HG02943 (cell line): ENCODE results near the gene QPRT.
"Not testable (repeated sequence)": the region's sequence is repeated elsewhere in the genome, so short reads cannot be mapped to it uniquely, and the experiment has no call there.

Source experiments
- ATAC-seq: cut with Tn5 transposase; IDR thresholded peaks from one replicate; pipeline ENCODE4 v1.9.1; 2021; ENCODE audit warnings: mild to moderate bottlenecking, low read depth, moderate library complexity; ENCODE audit not compliant: unreplicated experiment

The QPRT gene

DNA sequence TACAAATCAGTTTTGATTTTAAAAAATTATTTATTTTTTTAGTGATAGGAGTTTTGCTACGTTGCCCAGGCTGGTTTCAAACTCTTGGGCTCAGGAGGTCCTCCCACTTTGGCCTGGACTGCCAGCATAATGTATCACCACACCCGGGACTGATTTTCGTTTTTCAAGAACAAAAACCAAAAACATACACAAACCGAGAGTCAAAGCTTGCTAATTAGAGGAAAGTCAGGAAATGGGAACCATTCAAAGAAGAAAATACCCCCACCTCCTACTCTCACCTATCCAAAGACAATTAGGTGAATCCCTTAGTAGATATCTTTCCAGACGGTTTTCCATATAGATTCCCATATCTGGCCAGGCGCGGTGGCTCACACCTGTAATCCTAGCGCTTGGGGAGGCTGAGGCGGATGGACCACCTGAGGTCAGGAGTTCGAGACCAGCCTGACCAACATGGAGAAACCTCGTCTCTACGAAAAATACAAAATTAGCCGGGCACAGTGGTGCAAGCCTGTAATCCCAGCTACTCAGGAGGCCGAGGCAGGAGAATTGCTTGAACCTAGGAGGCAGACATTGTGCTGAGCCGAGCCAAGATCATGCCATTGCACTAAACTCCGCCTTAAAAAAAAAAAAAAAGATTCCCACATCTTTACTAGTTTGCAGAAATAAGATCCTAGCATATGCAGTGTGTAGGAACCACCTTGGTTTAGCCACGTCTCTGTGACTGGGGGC, 16.8 kb upstream of the QPRT start:
- no peak for ATAC-seq

- ATAC-seq, result no peak
Measured at GRCh38 chr16:29662729-29663015, 16.3 kb upstream of the QPRT start.

DNA sequence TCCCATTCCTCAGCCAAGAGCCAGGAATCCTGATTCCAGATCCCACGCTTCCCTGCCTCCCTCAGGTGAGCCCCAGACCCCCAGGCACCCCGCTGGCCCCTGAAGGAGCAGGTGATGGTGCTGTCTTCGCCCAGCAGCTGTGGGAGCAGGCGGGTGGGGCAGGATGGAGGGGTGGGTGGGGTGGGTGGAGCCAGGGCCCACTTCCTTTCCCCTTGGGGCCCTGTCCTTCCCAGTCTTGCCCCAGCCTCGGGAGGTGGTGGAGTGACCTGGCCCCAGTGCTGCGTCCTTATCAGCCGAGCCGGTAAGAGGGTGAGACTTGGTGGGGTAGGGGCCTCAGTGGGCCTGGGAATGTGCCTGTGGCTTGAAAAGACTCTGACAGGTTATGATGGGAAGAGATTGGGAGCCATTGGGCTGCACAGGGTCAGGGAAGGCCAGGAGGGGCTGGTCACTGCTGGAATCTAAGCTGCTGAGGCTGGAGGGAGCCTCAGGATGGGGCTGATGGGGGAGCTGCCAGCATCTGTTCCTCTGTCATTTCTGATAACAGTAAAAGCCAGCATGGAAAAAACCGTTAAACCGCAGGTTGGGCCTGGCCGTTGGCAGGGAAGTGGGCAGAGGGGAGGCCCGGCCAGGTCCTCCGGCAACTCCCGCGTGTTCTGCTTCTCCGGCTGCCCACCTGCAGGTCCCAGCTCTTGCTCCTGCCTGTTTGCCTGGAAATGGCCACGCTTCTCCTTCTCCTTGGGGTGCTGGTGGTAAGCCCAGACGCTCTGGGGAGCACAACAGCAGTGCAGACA, 15.8 kb upstream of the QPRT start, which contains the start of gene SPN:
Gene SPN (plus strand): TSS at position 232 of the 791 bp plus-strand sequence. CDS start 482 bp downstream, at position 714.
- ATAC-seq, result no peak

DNA sequence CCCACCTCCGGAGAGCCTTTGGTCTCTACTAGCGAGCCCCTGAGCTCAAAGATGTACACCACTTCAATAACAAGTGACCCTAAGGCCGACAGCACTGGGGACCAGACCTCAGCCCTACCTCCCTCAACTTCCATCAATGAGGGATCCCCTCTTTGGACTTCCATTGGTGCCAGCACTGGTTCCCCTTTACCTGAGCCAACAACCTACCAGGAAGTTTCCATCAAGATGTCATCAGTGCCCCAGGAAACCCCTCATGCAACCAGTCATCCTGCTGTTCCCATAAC, 15.2 kb upstream of the QPRT start:
- ATAC-seq, result no peak

- ATAC-seq, result no peak
Measured at GRCh38 chr16:29664091-29664921, 14.7 kb upstream of the QPRT start.

DNA sequence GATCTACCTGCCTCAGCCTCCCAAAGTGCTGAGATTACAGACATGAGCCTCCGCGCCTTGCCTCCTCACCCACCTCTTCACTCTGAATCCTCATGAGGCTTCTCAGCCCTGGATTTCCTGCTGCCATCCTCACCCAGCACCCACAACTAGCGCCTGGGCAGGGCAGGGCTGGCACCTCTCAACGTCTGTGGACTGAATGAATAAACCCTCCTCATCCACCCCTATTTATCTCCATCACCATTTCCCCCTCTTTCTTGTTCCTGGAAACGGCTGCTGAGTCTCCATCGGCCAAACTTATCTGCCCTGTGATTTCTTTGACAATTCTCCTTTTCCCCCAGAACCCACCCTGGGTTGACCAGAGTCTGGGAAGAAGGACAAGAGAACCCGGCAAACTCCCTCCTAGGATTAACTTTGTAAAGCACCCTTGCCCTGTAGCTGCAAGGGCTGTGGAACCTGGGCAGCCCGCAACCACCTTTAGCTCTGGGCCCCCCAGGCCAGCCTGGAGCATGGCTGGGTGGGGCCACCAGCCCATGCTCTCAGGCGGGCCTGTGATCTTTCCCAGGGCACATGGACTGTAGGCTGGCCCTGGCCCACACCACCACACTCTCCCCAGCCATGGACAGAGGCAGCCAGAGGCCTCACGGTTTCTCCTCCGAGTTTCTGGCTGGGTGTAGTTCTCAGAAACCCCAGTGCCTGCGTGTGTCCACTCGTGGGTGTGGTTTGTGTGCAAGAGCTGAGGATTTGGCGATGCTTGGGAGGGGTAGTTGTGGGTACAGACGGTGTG, 13.5 kb upstream of the QPRT start:
- no peak for ATAC-seq

GRCh38 chr16:29667322-29667610, 11.7 kb upstream of the QPRT start:
- ATAC-seq, result not testable (repeated sequence)

- ATAC-seq, result no peak
Measured at GRCh38 chr16:29667755-29668154, 11.2 kb upstream of the QPRT start.

DNA sequence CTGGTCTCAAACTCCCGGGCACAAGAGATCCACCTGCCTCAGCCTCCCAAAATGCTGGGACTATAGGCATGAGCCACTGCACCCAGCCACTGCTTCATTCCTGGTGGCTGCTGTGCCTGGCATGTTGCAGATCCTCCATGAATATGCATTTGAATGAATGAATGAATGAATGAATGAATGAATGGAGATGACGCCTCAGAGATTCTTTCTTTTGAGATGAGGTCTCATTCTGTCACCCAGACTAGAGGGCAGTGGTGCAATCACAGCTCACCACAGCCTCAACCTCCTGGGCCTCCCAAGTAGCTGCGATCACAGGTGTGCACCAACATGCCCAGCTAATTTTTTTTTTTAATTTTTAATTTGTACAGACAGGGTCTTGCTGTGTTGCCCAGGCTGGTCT, 10.7 kb upstream of the QPRT start:
- no peak for ATAC-seq

GRCh38 chr16:29673501-29673900, 5.5 kb upstream of the QPRT start:
- ATAC-seq, result no peak

- ATAC-seq, result no peak
Measured at GRCh38 chr16:29674188-29674587, 4.8 kb upstream of the QPRT start.

DNA sequence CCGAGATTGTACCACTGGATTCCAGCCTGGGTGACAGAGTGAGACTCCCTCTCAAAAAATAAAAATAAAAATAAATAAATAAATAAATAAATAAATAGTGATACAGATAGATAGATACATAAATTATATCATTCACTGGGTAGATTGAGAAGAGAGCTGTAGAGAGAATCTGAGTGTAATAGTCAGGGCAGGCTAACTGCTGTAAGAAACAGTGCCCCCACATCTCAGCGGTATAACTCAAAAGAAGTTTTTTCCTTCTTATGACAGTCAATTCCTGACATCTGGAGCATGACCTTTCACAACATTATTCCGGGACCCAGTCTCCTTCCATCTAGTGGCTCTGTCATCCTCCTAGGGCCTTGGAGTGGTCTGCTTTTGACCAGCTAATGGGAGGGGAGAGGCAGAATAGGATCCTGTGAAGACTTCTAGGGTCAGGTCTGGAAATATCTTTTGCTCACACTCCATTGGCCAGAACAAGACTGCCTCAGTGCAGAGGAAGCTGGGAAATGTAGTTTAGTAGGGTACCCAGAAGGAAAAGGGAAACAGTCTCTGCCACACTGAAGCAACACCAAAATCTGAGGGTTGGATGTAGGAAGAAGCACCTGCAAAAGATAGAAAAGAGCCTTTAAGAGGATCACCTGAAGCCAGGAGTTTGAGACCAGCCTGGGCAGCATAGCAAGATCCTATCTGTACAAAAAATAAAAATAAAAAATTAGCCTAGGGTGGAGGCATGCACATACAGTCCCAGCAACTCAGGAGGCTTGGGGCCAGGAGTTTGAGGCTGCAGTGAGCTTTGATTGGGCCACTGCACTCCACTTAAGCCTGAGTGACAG, 3.0 kb upstream of the QPRT start:
- ATAC-seq, result no peak

GRCh38 chr16:29676989-29677785, 1.8 kb upstream of the QPRT start:
- no peak for ATAC-seq

DNA sequence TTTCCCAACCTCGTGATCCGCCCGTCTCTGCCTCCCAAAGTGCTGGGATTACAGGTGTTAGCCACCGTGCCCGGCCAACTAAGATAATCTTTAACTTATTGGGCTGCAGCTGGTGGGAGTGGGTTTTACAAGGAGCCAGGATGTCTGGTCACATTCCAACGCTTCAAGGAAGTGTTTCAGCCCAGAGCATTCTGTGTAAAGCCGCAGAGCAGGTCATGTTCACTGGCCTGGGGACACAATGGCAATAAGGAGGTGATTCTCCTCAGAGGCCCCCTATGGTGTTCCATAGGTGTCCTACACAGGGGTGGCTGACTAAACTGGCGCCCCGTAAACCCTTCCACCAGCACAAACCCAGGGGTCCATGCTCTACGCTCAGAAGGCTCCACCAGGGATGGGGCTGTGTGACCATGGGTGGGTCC, 1.2 kb downstream of the QPRT start:
- ATAC-seq, result no peak

GRCh38 chr16:29683543-29684090, 4.6 kb downstream of the QPRT start:
- no peak for ATAC-seq

DNA sequence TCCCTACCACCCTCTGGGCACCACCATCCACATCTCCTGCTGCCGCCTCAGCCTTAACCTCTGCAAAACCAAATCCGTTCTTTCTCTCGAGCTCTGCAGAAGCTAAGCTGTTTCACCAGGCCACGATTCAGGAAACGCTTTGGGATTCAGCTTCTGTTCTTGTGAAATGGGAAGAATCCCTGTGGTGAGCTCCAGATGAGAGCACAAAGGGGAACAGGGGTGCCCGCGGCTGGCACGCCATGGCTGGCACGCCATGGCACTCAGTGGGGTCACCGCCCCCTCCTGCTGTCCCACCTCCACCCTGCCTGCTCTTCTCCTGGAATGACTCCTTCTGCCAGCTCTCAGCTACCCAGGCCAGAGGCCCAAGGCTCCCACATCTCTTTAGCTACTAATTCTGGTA, 5.7 kb downstream of the QPRT start:
- ATAC-seq, result no peak

DNA sequence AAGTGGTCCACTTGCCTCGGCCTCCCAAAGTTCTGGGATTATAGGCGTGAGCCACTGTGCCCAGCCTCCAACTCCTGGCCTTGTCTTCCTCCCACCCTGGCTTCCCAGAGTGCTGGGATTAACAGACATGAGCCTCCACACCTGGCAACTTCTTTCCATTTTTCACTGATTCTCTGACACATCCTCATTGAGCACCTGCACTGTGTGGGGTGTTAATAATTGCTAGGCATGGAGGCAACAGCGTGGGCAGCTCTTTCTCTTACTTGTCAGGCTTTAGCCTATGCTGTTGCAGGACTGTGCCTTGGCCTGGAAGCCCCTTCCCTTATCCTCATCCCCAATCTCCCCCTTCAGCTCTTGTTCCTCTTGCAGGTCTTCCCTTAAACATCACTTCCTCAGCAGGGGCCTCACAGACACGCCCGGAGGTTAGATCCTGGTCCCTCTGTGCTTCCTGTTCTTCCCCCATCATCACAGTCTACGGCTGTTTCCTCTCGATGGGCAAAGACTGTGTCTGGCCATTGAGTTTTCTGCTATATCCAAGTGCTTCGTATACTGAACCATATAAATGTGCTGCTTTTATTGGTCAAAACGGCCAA, 7.9 kb downstream of the QPRT start:
- no peak for ATAC-seq

- ATAC-seq, result no peak
Measured at GRCh38 chr16:29687755-29688154, 8.8 kb downstream of the QPRT start.

DNA sequence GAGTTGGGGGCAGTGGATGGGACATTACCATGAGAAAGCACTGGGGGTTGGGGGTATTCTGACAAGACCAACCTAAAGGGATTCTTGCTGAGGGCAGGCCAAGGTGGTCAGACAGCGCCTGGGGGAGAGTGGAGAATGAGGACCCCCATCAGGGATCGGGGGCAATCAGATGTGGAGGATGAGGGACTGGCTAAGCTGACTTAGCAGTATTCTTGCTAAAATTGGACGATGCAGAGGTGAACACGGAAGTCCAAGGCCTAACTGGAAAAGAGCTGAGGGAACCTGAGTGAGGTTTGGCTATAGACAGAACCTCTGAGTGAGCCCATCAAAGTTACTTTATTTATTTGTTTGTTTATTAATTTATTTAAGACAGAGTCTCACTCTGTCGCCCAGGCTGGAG, 9.2 kb downstream of the QPRT start:
- ATAC-seq, result no peak
